HG02678 (cell line): ENCODE measurements around the gene BRD3.

Source experiments
- ATAC-seq: cut with Tn5 transposase; IDR thresholded peaks from one replicate; pipeline ENCODE4 v1.9.1; 2021; ENCODE audit warnings: mild to moderate bottlenecking, moderate library complexity; ENCODE audit not compliant: unreplicated experiment

The BRD3 gene

DNA sequence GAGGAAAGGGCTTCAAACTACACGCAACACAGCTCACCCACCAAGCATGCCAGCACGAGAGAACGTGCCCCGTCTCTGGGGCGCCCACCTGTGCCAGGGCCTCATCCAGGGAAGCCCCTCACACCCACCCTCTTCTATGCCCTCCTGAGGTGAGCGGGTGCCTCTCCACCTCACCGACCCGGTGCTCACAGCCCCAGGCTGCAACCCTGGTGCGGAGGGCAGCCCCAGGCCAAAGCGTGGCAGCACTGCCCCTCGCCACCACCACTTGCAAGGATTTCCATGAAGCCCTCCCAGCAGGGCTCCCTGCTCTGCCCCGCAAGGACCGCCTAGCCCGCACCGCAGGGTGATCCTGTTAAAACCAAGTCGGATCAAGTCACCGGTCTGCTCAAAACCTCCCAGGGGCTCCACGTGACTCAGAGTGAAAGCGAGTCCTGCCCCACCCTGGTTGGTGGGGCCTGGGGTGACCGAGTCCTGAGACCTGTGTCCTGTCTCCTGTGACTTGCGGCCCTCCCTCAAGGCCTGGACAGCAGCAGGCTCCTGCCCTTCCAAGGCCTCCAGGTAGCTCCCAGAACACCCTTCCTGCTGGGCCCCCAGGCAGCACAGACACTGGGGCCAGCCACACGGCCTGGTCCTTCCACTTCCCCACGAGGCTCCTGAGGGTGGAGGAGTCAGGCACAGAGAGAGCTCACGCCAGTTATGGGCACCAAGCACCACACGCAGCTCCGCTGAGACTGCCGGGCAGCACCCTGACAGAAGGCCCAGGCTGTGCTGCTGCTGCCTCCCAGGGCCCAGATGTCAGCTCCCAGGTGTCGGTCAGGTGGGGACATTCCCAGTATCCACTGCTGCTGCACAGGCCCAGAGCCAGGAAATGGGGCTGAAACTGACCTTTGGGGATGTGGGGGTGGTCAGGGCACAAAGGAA, 12.7 kb downstream of the BRD3 start:
- no peak for ATAC-seq

DNA sequence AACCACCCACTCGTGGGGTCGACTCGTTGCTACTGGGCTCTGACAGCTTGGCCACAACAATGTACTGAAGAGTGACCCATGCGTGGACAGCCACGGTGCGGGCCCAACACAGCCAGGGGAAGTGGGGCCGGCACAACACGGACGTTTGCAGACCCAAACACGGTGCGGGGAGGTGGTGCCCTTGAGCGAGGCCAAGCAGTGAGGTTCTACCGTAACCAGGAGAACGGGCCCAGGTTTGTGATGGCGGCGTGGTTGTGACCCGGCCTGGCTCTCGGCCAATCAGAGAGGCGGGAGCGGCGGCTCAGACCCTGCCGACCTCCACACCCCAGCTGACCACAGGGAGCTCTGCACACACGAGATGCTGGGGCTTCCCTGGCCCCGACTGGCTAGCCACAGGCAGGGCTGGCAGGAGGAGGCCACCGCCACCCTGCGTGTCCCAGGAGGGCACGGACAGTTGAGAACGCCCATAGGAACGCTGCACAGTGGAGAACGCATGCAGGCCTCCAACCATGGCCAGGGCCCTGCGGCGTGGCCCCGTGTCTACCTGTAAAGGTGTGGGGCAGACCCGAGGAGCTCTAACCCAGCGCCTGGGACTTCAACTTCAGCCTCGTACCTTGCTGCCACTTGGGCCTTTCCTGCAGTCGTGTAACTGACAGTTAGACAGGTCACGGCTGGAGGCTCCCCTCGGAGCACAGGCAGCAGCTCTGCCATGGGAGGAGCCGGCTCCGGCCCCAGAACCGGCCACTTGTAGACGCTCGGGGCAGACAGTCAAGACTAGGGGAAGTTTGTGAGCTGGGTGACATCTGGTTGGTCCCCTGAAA, 13.7 kb downstream of the BRD3 start:
- ATAC-seq: no peak

DNA sequence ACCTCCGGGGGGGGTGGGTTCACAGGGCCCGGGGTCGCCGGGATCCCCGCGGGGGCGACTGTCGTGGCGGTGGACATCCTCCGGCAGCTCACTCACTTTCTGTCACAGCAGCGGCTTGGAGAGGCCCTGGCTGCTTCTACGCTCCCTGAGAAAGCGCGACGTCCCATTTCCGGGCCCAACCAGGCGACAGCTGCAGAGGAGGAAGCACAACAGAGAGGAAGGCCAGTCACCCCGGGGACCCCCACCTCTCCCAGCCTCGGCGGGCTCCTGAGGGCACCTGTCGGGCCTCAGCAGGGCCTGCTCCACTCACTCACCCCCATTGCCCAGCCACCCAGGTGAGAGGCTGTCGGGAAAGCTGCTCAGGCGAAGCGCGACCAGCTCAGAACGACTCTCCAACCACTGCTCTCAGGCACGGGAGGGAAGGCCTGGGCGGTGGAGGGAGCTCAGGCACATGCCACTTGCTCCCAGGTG, 14.4 kb downstream of the BRD3 start:
- ATAC-seq: no peak

DNA sequence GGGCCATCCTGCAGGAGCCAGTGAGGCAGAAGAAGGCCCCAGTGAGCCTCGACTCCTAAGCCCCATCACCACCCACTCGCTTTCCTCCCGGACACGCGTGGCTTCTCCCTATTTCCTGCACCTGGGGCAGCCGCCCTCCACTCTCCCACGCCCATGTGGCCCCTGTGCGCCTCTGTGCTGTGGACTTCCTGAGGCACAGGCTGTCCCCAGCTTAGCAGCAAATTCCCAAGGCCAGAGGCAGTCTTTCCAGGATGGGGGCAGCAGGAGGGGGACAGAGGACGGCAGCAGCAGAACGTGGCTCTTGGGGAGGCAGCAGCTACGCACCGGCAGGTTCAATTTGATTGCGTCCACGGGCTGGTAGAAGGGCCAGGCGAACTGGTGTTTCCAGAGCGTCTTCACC, 14.9 kb downstream of the BRD3 start:
- ATAC-seq: no peak

DNA sequence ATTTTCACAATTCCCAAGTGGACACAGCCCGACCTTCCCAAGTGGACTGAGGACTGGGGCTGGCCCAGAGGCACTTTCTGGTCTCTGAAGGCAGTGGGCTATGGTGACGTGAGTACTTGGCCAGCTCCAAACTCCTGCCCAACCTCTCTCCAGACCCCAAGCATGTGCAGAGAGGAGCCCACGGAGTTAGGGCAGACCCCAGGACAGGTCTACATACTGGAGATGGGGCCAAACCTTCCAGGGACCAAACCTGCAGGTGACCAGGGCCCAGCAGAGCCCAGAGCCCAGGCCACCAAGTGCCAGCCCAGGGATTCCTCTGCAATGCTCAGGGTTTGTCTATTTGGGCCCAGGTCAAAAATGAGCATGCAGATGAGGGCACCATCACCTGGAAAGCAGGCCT, 15.3 kb downstream of the BRD3 start:
- no peak for ATAC-seq

DNA sequence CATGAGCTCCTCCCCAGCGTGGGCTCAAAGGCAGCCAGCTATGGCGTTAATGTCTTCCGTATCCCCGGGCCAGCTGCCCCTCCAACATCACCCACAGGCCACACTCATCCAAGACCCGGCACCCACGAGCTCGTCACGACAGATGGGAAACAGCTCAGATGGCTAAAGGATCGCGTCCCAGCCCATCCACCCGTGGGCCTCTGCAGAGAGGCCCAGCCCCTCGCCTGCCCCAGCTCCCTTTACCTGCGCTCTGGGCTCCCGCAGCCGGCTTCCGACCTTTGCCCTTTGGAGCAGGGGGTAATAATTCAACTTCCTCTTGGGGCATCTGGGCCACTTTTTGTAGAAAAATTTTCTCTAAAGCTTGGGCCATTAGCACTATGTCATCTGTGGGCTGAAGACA, 16.5 kb downstream of the BRD3 start:
- ATAC-seq: no peak

DNA sequence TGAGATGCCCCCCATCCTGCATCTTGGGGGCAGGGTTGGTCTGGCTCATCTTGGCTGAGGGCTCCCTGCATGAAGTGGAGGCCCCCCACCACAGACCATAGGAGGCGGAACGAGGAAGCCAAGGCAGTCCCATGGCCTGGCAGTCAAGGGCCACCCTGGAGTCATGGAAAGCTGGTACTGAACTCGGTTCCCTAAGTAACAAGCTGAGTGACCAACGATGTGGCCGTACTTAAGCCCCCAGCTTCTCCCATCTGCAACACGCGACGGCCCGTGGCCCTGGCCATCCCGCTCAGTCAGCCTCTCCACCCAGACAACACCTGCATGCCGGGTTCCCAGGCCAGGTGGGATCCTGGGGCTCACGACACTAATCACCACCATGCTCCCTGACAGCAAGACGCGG, 17.1 kb downstream of the BRD3 start:
- ATAC-seq: no peak

DNA sequence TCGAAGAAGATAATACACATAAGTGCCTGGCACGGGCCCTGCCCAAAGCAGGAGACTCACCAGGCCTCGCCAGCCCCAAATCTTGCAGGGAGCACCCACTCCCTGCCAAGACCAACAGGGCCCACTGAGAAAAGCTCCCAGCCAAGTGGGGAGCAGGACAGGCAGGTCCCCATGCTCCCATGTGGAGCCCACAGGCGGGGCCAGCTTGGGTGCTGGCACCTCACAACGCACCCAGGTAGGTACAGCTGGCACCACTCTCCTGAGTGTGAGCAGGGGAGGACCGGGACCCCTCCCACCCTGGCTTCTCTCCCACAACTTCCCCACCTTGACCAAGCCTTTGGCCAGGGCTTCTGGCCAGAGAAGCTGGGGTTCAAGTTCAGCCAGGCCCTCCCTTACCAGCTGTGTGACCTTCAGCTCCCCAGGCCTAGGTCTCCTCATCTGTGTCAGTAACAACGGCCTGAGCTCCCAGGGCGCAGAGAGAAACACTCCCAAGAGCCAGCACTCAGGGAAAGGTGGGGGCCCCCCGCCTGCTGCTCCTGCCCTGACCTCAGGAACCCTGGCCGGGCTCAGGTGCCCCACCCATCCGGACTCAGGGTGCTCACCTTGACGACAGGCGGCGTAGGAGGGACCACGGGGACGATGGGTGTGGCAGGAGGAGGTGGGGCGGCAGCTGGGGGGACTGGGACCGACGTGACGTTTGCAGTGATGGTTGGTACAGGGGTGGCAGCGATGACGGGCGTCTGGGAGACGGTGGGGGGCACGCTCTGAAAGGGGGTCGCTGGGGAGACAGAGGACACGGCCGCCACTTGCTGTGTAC, 17.8 kb downstream of the BRD3 start:
- no peak for ATAC-seq

DNA sequence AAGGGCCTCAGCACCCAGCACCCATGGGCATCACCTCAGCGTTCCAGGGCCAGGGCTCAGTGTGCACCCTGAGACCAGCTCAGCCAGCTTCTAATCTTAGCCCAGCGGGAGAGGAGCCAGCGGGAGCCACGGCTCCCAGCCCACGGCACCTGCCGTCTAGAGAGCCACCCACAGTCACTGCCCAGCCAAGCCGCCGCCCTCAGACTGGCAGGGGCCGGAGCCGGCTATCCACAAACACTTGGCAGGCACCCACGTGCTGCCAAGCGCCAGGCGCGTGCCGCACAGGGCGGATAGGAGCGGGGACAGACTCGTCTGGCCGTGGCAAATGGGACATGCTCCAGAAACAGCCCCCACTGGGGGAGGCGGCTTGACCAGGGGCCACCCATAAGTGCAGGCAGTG, 18.6 kb downstream of the BRD3 start:
- ATAC-seq: no peak

DNA sequence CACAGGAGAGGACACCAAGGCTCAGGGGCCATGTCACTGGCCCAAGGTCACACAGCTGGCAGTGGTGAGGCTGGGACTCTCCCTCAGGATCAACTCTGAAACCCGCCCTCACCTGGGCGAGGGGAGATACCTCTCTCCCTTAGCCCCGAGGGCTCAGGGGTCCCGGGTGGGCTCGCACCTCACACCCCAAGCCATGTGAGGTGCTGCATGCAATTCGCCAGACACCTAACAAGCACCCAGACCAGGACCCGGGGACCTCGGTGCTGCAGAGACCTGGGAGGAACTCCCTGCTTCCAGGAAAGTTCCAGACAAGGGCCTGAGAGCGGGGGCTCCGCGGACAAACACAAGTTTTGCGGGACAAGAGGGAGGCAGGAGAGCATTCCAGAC, 19.3 kb downstream of the BRD3 start:
- no peak for ATAC-seq

DNA sequence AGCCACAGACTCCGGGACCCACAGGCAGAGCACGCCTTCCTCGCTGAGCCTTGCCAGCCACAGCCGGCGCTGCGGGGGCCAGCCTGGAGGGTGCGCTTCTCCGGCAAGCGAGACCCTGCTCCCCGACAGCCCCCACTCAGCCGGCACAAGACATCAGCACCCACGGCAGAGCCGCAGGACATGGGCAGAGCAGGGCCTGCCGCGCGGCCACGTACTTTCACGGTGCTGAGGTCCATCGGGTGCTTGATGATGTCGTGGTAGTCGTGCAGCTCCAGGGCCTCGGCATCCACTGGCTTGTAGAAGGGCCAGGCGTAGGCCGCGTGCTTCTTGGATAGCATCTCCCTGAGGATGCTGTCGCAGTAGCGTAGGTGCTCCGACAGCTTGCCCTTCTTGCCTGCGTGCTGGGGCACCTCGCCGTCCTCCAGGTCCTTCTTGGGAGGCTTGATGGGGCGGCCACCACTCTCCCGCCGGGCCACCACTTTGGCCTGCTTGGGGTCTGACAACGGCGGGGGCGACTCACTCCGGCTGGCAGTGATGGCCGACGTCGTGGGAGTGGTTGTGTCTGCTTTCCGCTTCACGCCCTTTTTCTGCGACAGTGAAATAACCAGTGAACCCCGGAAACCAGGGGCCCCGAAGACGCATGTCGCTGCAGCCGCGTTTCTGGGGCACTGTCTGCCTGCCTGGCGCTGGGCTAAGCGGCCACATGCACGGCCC, 19.8 kb downstream of the BRD3 start:
- ATAC-seq: no peak

DNA sequence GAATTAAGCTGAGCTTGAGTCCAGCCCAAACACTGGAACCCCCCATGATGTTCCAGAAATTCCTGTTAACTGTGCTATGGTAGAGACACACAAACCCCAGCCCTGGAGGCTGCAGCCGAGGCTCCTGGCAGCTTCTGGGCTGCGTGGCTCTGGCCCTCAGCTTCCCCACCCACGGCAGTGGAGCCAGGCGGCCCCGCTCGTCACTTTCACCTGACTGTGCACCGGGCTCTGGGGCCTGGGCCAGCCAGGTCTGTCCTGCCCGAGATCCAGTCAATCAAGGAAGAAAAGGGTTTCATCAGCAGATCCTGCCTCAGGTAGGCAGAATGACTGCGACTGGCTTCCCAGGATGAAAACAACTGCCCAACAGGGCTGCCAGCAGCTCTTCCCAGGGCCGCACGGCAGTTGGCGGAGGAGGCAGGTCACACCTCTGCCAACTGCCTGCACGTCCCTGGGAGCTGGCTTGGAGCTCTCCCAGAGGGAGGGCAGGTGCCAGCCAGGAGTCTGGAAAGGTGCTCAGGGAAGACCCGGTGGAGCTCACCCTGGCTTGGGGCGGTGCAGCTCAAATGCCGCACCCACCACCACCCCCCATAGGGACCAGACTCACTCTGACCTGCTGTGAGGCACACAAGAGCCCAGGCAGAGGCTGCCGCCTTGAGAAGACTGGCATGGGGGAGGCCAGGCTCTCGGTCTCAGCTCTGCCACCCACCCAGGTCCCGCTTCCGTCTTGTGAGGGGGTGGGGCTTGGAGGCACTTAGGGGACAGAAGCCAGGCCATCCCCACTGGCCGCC, 20.7 kb downstream of the BRD3 start:
- no peak for ATAC-seq

DNA sequence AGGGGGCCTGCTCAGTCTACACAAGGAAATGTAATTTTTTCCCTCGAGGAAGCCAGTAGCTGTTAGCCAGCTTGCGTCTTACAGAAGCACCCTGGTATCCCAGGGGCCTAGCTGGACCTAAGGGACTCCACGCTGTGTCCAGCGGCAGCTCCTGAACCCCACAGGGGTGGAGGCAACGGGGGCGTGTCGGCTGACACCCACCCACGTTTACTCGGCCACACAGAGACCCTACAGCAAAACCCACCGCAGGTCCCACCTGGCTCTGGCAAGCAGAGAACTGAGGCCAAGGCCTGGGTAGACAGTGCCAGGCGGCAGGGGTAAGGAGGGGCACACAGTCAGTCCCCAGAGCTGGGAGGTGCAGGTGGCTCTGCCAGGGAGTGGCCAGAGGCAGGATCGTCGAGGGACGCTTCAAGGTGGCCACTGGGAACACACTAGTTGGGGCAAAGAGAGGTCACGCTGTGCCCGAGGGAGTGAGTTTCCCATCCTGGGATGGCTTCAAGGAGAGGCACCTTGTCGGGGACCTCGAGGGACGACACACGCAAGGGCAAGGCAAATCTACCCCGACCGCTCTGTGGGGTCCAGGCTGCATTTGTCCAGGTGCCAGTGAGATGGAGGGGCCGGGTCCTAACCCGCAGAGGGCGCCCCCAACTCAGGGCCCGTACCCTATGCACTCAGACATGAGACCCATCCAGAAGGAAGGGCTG, 21.8 kb downstream of the BRD3 start:
- ATAC-seq: no peak

DNA sequence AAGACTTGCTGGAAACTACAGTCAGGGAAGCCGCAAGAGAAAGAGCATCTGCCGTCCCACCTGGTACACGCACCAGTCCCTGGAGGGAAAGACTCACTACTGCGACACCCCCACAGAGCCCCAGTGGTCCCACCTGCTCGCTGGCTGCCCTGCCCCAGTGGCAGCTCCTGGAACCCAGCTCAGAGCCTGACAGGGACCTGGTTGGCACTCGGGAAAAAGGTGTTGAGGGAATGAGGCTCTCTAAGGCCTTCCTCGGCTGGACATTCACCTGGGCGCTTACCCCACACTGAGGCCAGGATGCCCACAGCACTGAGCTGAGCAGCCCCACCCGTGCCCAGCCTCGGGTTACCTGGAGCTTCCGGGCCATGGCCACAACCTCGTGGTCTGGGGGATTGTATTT, 22.9 kb downstream of the BRD3 start:
- ATAC-seq: no peak

DNA sequence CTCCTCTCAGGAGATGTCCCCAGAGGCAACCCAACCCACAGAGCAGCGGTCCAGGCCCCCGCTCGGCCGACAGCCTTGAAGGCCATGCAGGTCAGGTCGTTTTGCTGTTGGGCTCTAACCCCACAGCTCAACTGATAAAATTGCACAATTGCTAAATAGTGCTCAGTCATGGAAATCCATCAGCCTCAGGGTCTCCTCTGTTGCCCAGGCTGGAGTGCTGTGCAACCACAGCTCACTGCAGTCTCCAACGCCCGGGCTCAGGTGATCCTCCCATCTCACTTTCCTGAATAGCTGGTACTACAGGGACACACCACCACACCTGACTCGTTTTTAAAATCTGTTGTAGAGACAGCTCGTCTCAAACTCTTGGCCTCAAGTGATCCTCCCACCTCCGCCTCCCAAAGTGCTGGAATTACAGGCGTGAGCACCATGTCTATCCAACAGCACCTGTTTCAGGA, 24.3 kb downstream of the BRD3 start:
- ATAC-seq: no peak

DNA sequence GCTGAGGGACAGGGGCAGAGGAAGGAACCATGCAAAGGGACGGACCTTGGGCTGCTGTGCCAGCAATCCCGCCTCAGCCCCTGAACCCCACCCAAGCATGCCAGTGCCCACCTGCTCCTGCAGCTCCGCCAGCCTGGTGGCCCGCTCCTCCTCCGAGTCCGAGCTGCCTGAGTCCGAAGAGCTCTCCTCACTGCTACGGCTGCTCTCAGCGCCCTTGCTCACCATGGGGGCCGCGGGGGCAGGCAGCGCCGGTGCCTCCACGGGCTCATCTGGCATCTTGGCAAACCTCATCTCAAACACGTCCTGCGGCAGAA, 26.2 kb downstream of the BRD3 start:
- ATAC-seq: no peak

DNA sequence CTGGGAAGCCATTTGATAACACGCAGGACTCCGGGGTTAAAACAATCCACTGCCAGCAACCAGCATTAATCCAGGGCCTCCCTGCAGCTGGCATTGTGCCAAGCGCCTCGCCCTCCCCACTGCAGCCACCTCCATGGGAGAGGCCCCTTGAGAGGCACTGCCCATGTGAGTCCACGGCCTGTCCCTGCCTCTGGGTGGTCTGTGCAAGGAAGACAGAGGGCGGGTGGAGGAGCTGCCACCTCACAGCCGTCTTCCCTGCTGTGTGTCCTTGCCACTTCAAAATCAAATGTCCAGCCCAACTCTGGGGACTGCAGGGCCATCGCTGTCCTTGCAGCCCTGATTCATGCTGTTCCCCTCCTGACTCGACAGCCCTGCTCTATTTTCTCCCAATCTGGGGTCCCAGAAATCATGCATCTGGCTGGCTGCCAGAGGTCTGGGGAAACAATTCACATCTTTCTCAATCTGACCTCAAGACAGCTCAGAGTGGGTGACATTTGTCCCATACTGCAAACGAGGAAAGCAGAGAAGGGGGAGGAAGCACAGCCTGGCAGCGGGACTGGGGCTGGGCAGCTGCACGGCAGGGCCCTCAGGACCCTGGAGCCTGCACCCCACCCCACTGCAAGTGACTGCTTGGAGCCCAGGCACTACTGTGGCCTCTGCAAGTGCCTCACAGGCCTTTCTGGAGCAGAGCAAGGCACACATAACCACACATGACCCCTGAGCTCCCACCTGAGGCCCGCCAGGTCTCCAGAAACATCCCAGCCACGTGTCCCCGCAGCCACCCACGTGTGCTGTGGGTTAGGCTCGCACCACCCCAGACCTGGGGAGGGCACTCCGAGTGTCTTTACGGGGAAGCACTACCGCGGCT, 26.8 kb downstream of the BRD3 start:
- ATAC-seq: no peak

DNA sequence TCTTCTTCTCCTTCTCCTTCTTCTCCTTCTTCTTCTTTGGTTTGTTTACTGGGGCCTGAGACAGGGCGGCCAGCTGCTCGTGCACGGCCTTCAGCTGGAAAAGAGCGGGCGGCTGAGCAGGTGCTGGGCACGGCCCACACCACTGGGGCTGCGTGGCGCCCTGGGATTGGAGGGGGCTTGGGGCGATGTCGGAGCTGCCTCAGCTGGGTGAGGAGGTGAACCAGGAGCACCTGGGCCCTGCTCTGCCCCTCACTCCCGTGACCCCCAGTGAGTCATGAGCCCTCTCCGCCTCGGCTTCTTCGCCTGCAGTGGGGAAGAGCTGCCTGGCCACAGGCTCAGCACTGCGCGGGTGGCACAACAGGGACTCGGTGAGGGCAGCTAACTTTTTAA, 27.7 kb downstream of the BRD3 start:
- ATAC-seq: no peak
